KOPT-K1 (cell line): ENCODE measurements around the gene CYP27A1.
"Not testable (repeated sequence)": the region's sequence is repeated elsewhere in the genome, so short reads cannot be mapped to it uniquely, and the experiment has no call there.

Source experiments
- H3K27ac ChIP-seq: fragments of 200-600 bp; sonication (generic); 2 replicates; pipeline ENCODE4 v1.5.1; 2016; ENCODE audit warnings: antibody characterized with exemption, mild to moderate bottlenecking, low read depth, low read length; ENCODE audit not compliant: poor library complexity, severe bottlenecking
- H3K36me3 ChIP-seq: fragments of 200-600 bp; sonication (generic); 2 replicates; pipeline ENCODE4 v1.5.1; 2017; ENCODE audit warnings: antibody characterized with exemption, mild to moderate bottlenecking, low read length, moderate library complexity; ENCODE audit not compliant: insufficient read depth
- H3K9me3 ChIP-seq: fragments of 200-600 bp; sonication (generic); 2 replicates; pipeline ENCODE4 v1.5.1; 2017; ENCODE audit warnings: antibody characterized with exemption, low read length, mild to moderate bottlenecking; ENCODE audit not compliant: insufficient read depth, poor library complexity, severe bottlenecking

Gene CYP27A1

GRCh38 chr2:218755198-218755566 lies 26.8 kb upstream of the CYP27A1 start:
- Histone ChIP-seq H3K27ac (no peak overlapping the region), H3K36me3 (peaks cover 73% of the 10 kb centered on the region), H3K9me3 (no peaks in the 10 kb centered on the region)

GRCh38 chr2:218755567-218756404 lies 26.2 kb upstream of the CYP27A1 start:
- no peaks in the 10 kb centered on the region for H3K9me3 ChIP-seq
- peaks cover 67% of the 10 kb centered on the region for H3K36me3 ChIP-seq
- H3K27ac ChIP-seq, result no peak overlapping the region

- no peaks in the 10 kb centered on the region for H3K9me3 ChIP-seq
- H3K27ac ChIP-seq, result no peak overlapping the region
- H3K36me3 ChIP-seq, result peaks cover 57% of the 10 kb centered on the region
Observed at GRCh38 chr2:218756599-218757377, 25.2 kb upstream of the CYP27A1 start.

- Histone ChIP-seq H3K9me3 (no peaks in the 10 kb centered on the region), H3K27ac (no peak overlapping the region), H3K36me3 (peaks cover 10% of the 10 kb centered on the region)
Observed at GRCh38 chr2:218761795-218762194, 20.2 kb upstream of the CYP27A1 start.

GRCh38 chr2:218772759-218773158 lies 9.2 kb upstream of the CYP27A1 start:
- H3K36me3 ChIP-seq, H3K27ac ChIP-seq: not testable (repeated sequence)
- peaks cover 17% of the 10 kb centered on the region for H3K9me3 ChIP-seq

GRCh38 chr2:218773881-218774280 lies 8.1 kb upstream of the CYP27A1 start:
- H3K9me3 ChIP-seq, result peaks cover 19% of the 10 kb centered on the region

GRCh38 chr2:218776488-218776887 lies 5.5 kb upstream of the CYP27A1 start:
- peaks cover 19% of the 10 kb centered on the region for H3K9me3 ChIP-seq
- no peak overlapping the region for H3K27ac ChIP-seq
- no peaks in the 10 kb centered on the region for H3K36me3 ChIP-seq

More at GRCh38 chr2:218773881-218774280, 8.1 kb upstream of the CYP27A1 start:
- no peak overlapping the region for H3K27ac ChIP-seq
- no peaks in the 10 kb centered on the region for H3K36me3 ChIP-seq

GRCh38 chr2:218777276-218777990 lies 4.5 kb upstream of the CYP27A1 start:
- Histone ChIP-seq H3K27ac (no peak overlapping the region), H3K9me3 (peaks cover 19% of the 10 kb centered on the region), H3K36me3 (no peaks in the 10 kb centered on the region)

GRCh38 chr2:218780046-218780445 lies 1.9 kb upstream of the CYP27A1 start:
- Histone ChIP-seq H3K9me3 (peaks cover 19% of the 10 kb centered on the region), H3K36me3 (no peaks in the 10 kb centered on the region), H3K27ac (no peak overlapping the region)

GRCh38 chr2:218780851-218781690 lies 876 bp upstream of the CYP27A1 start:
- Histone ChIP-seq H3K36me3 (no peaks in the 10 kb centered on the region), H3K27ac (no peak overlapping the region), H3K9me3 (peaks cover 18% of the 10 kb centered on the region)

GRCh38 chr2:218782528-218782844 lies 539 bp downstream of the CYP27A1 start:
- Histone ChIP-seq H3K9me3 (peaks cover 4% of the 10 kb centered on the region), H3K36me3 (no peaks in the 10 kb centered on the region), H3K27ac (no peak overlapping the region)

- no peaks in the 10 kb centered on the region for H3K36me3 ChIP-seq
- no peaks in the 10 kb centered on the region for H3K9me3 ChIP-seq
- H3K27ac ChIP-seq, result no peak overlapping the region
Observed at GRCh38 chr2:218783688-218784087, 1.7 kb downstream of the CYP27A1 start.

GRCh38 chr2:218785103-218785502 lies 3.2 kb downstream of the CYP27A1 start:
- H3K36me3 ChIP-seq, result no peaks in the 10 kb centered on the region
- no peaks in the 10 kb centered on the region for H3K9me3 ChIP-seq
- no peak overlapping the region for H3K27ac ChIP-seq

GRCh38 chr2:218786133-218786532 lies 4.2 kb downstream of the CYP27A1 start:
- H3K9me3 ChIP-seq, result no peaks in the 10 kb centered on the region
- H3K27ac ChIP-seq, result no peak overlapping the region
- no peaks in the 10 kb centered on the region for H3K36me3 ChIP-seq
